ENCODE measurements around the gene PRM1.

GRCh38 chr16:11316331-11317015 is 35.3 kb upstream of the PRM1 start:
- TF ChIP-seq CTCF (IDR thresholded peaks at IDR 0.05), result no peak
- no peak for TF ChIP-seq SIN3A (IDR thresholded peaks at IDR 0.05; ENCODE audit: borderline replicate concordance, insufficient read depth, low read depth, low read length)
- no peak for TF ChIP-seq POLR2AphosphoS5 (IDR thresholded peaks at IDR 0.05; ENCODE audit: low read depth, low read length)
- no peak for TF ChIP-seq TCF7L2 (IDR thresholded peaks at IDR 0.05; ENCODE audit: low read depth, low read length)

Measured in Panc1 (cell line).